Measurements from ENCODE around the gene GNPTG. TPM values are rescaled to one million over a fixed set of nuclear protein-coding genes. Genes with fewer than 3 reads are reported as not detected.

GNPTG gene
- total and polyA plus RNA-seq, 8 donors: 30.0 to 87.9 (median 41.5) TPM

DNA sequence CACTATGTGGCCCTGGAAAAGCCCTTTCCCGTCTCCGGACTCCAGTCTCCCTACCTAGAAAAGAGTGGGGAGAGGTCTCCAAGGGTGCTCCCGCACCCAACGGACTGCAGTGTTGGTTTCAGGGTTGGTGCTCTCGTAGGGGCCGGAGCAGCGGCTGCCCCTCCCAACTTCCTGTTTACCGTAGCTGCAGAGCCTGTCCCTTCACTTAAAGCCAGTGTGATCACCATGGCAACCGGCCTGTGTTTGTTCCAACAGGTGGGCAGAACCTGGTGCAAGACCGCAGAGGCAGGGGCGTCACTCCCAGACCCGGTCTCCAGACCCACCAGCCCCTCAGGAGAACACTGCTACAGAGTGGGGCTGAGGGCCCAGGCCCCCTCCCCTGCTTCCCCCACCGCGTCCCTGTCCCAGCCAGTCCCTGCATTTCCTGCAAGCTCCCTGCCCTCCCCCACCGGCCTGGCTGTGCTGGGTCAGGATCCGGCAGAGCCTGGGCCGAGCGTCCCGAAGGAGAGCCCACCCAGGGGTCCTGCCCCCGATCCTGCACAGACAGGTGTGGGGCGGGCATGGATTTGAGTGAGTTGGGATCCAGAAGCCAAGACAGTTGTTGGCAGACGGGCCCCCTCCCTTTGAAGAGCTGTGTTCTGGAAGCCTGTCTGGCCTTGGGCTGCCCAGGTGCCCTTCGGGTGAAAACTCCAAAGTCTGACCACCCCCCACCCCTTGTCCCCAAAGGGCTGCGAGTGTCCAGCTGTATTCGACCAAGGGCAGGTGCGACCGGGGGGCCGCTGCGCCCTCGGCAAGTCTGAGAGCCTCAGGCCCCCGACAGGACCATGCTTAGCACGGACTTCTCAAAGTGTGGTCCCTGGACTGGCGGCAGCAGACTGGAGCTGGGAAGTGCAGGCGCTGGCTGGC is 19.8 kb upstream of the GNPTG start:
- peak overlapping the region; percentile 38 to 56 (median 42) for H3K4me3 ChIP-seq
- peaks cover 0 to 8% (median 6%) of the 10 kb centered on the region in 4 donors for H3K9me3 ChIP-seq
- peaks cover 13 to 71% (median 53%) of the 10 kb centered on the region in 3 donors for H3K27me3 ChIP-seq
- intact Hi-C loops (cut with DNase I; ENCODE audit: low total_unique reads): no loop called here
- peaks cover 34 to 39% (median 37%) of the 10 kb centered on the region in 4 donors for H3K4me1 ChIP-seq
- peak; percentile 73 to 95 for DNase-seq
- WGBS, 5 donors: 4 to 5% (median 4%) methylated on average over 19 to 34 of the region's 34 CpGs
- H3K36me3 ChIP-seq: peaks cover 0 to 13% (median 1%) of the 10 kb centered on the region in 4 donors
- H3K27ac ChIP-seq: peak overlapping the region; percentile 28 to 60 (median 49)
- TF ChIP-seq POLR2AphosphoS5 (IDR thresholded peaks at IDR 0.05): peak in 1 of 3 donors; percentile 5
- TF ChIP-seq CTCF (IDR thresholded peaks at IDR 0.05): no peak
- no peak for TF ChIP-seq POLR2A (IDR thresholded peaks at IDR 0.05)
- TF ChIP-seq EP300 (IDR thresholded peaks at IDR 0.05): no peak

DNA sequence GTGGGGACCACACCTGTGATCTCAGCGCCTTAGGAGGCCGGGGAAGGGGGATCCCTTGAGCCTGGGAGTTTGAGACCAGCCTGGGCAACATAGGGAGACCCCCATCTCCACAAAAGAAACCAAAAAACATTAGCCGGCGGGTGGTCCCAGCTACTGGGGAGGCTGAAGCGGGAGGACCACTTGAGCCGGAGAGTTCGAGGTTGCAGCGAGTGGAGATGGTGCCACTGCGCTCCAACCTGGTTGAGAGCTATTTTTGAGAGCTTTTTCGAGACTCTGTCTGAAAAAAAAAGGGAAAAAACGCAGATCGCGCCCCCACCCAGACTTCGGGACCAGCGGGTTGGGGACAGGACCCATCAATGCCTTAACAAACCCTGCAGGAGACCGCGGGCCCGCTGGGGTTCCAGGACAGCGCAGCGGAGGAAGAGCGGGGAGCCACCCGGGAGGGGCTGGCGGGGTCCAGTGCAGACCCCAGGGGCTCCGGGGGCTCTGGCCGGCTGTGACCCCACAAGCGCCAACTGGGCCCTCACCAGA is 19.0 kb upstream of the GNPTG start:
- no peak for TF ChIP-seq POLR2A (IDR thresholded peaks at IDR 0.05)
- TF ChIP-seq CTCF (IDR thresholded peaks at IDR 0.05): no peak
- no peak for TF ChIP-seq POLR2AphosphoS5 (IDR thresholded peaks at IDR 0.05)
- no peak for TF ChIP-seq EP300 (IDR thresholded peaks at IDR 0.05)
- peaks cover 34 to 42% (median 37%) of the 10 kb centered on the region in 4 donors for H3K4me1 ChIP-seq
- peaks cover 0 to 8% (median 6%) of the 10 kb centered on the region in 4 donors for H3K9me3 ChIP-seq
- peaks cover 0 to 6% (median 0%) of the 10 kb centered on the region in 4 donors for H3K36me3 ChIP-seq
- WGBS, 5 donors: 10 to 13% (median 11%) methylated on average over 23 to 26 of the region's 26 CpGs
- peak overlapping the region; percentile 38 to 56 (median 42) for H3K4me3 ChIP-seq
- peak overlapping the region in 1 of 5 donors; percentile 60 for H3K27ac ChIP-seq
- intact Hi-C loops (cut with DNase I; ENCODE audit: low total_unique reads): no loop called here
- no peak for DNase-seq
- H3K27me3 ChIP-seq: peaks cover 13 to 79% (median 53%) of the 10 kb centered on the region in 3 donors

GRCh38 chr16:1333149-1333812 is 18.4 kb upstream of the GNPTG start, which contains the start of gene BAIAP3:
Gene BAIAP3 (plus strand): TSS chr16:1333645. CDS start chr16:1338550, 4,905 bp downstream.
- TF ChIP-seq CTCF (IDR thresholded peaks at IDR 0.05) (no peak), POLR2AphosphoS5 (IDR thresholded peaks at IDR 0.05) (no peak), POLR2A (IDR thresholded peaks at IDR 0.05) (no peak), EP300 (IDR thresholded peaks at IDR 0.05) (no peak)
- H3K36me3 ChIP-seq: no peaks in the 10 kb centered on the region
- H3K27ac ChIP-seq: peak within 1 kb of the TSS in 2 of 5 donors; percentile 2 to 60
- 4 to 5% (median 5%) methylated on average over 19 to 83 of the region's 83 CpGs; no CpG with 5 or more reads in 1 of the 5 donors for WGBS, 5 donors
- H3K4me1 ChIP-seq: peaks cover 38 to 43% (median 40%) of the 10 kb centered on the region in 4 donors
- H3K9me3 ChIP-seq: peaks cover 0 to 8% (median 6%) of the 10 kb centered on the region in 4 donors
- peak; percentile 59 to 74 for DNase-seq
- H3K27me3 ChIP-seq: peaks cover 13 to 85% (median 53%) of the 10 kb centered on the region in 3 donors
- peak within 1 kb of the TSS; percentile 38 to 56 (median 42) for H3K4me3 ChIP-seq
- intact Hi-C loops (cut with DNase I; ENCODE audit: low total_unique reads): no loop called here
